SK-N-SH (cell line): ENCODE measurements around the gene AJM1. TPM values are rescaled to one million over a fixed set of nuclear protein-coding genes. Genes with fewer than 3 reads are reported as not detected.
"Not testable (repeated sequence)": the region's sequence is repeated elsewhere in the genome, so short reads cannot be mapped to it uniquely, and the experiment has no call there.

Experiments used
- CTCF ChIA-PET: fragments of 300-600, 350-600 bp; formaldehyde crosslinking; extraction: SDS; loops from one replicate; lab custom pipeline; 2021; lab: Yijun Ruan, JAX
- POLR2A ChIA-PET: fragments of 350-600 bp; sonication (Branson Sonifier 250); formaldehyde crosslinking; extraction: SDS; loops from one replicate; lab custom pipeline; 2020; ENCODE audit warnings: antibody characterized with exemption, inconsistent platforms; lab: Yijun Ruan, JAX
- DNase-seq: peaks from one replicate; pipeline ENCODE4 v3.0.0; 2012
- H2AFZ ChIP-seq: fragments of 200-600 bp; sonication (generic); 2 replicates; pipeline ENCODE4 v1.8.1; 2016; ENCODE audit warnings: antibody characterized with exemption, mild to moderate bottlenecking, low read depth
- H3F3A ChIP-seq: fragments of 200-600 bp; sonication (generic); replicated peaks from 2 replicates; pipeline ENCODE3; 2016; ENCODE audit warnings: antibody characterized with exemption, mild to moderate bottlenecking; ENCODE audit not compliant: insufficient read depth
- H3K27ac ChIP-seq, 2 experiments: fragments of 200-500 bp in 1 of 2; fragments of 200-600 bp in 1 of 2; sonication (Bioruptor generic) in 1 of 2; sonication (generic), shearing (Covaris generic) in 1 of 2; 2 replicates each; pipeline versions ENCODE4 v1.5.1 to v1.6.1; 2014 to 2016; ENCODE audit warnings: low read depth in 2 of 2, inconsistent platforms in 1 of 2, low read length in 1 of 2, mild to moderate bottlenecking in 1 of 2, mixed read lengths in 1 of 2
- H3K27me3 ChIP-seq: fragments of 200-600 bp; sonication (generic), shearing (Covaris generic); 2 replicates; pipeline ENCODE4 v1.6.1; 2016; ENCODE audit warnings: mixed run types; ENCODE audit not compliant: insufficient read depth
- H3K36me3 ChIP-seq, 2 experiments: fragments of 200-500 bp in 1 of 2; fragments of 200-600 bp in 1 of 2; sonication (Bioruptor generic) in 1 of 2; sonication (generic) in 1 of 2; replicated peaks in 1 of 2; 2 replicates each; pipeline versions ENCODE3 to v1.5.1; 2014 to 2016; ENCODE audit warnings: low read length in 1 of 2, mild to moderate bottlenecking in 1 of 2; ENCODE audit not compliant: insufficient read depth in 2 of 2, control insufficient read depth in 1 of 2
- H3K4me1 ChIP-seq, 2 experiments: fragments of 200-500 bp in 1 of 2; fragments of 200-600 bp in 1 of 2; sonication (Bioruptor generic) in 1 of 2; sonication (generic), shearing (Covaris generic) in 1 of 2; 2 replicates each; pipeline versions ENCODE4 v1.5.1 to v1.6.1; 2014 to 2016; ENCODE audit warnings: low read depth in 1 of 2, low read length in 1 of 2, mixed run types in 1 of 2; ENCODE audit not compliant: insufficient read depth in 2 of 2, control insufficient read depth in 1 of 2
- H3K4me2 ChIP-seq: fragments of 200-600 bp; sonication (generic), shearing (Covaris generic); 2 replicates; pipeline ENCODE4 v1.6.1; 2017; ENCODE audit warnings: mixed run types
- H3K4me3 ChIP-seq, 2 experiments: fragments of 200-500 bp in 1 of 2; fragments of 200-600 bp in 1 of 2; sonication (Bioruptor generic) in 1 of 2; sonication (generic), shearing (Covaris generic) in 1 of 2; 2 replicates each; pipeline versions ENCODE4 v1.5.1 to v1.8.1; 2014 to 2016; ENCODE audit warnings: low read depth in 2 of 2, inconsistent platforms in 1 of 2, low read length in 1 of 2, mild to moderate bottlenecking in 1 of 2, mixed read lengths in 1 of 2, moderate library complexity in 1 of 2
- H3K79me2 ChIP-seq: fragments of 200-600 bp; sonication (generic); 2 replicates; pipeline ENCODE4 v1.8.1; 2017; ENCODE audit warnings: mild to moderate bottlenecking; ENCODE audit not compliant: insufficient read depth
- H3K9ac ChIP-seq: fragments of 200-600 bp; sonication (generic); 2 replicates; pipeline ENCODE4 v1.6.1; 2017; ENCODE audit warnings: mixed run types
- H3K9me2 ChIP-seq: fragments of 200-600 bp; sonication (generic); 2 replicates; pipeline ENCODE4 v1.6.1; 2017; ENCODE audit warnings: mixed run types
- H3K9me3 ChIP-seq: fragments of 200-600 bp; sonication (generic); 2 replicates; pipeline ENCODE4 v1.6.1; 2017; ENCODE audit warnings: mixed run types, mild to moderate bottlenecking, moderate library complexity
- H4K20me1 ChIP-seq: fragments of 200-600 bp; sonication (generic); 2 replicates; pipeline ENCODE4 v1.6.1; 2017; ENCODE audit warnings: mild to moderate bottlenecking, mixed run types; ENCODE audit not compliant: insufficient read depth
- CHD2 ChIP-seq: fragments of 150-350 bp; IDR thresholded peaks from 2 replicates; pipeline ENCODE4 v1.6.1; 2018; ENCODE audit warnings: low read length; ENCODE audit not compliant: partially characterized antibody
- ELF1 ChIP-seq: IDR thresholded peaks from 2 replicates; pipeline ENCODE4 v1.4.0; 2012
- EP300 ChIP-seq, 2 experiments: IDR thresholded peaks; 2 replicates each; pipeline versions ENCODE4 v1.4.0 to v1.6.1; 2012; ENCODE audit warnings: borderline replicate concordance in 1 of 2, low read depth in 1 of 2, low read length in 1 of 2
- FOSL2 ChIP-seq: IDR thresholded peaks from 2 replicates; pipeline ENCODE4 v1.4.0; 2012; ENCODE audit warnings: low read depth, mild to moderate bottlenecking, moderate library complexity, borderline replicate concordance
- FOXJ3 ChIP-seq: sonication (generic); formaldehyde crosslinking; IDR thresholded peaks from 2 replicates; pipeline ENCODE4 v1.5.1; 2020; ENCODE audit warnings: mild to moderate bottlenecking, missing genetic modification reagents
- GATA2 ChIP-seq: sonication (generic); formaldehyde crosslinking; IDR thresholded peaks from 2 replicates; pipeline ENCODE4 v1.5.0; 2020; ENCODE audit warnings: mild to moderate bottlenecking, missing genetic modification reagents
- JUND ChIP-seq: IDR thresholded peaks from 2 replicates; pipeline ENCODE4 v1.4.0; 2012
- MXI1 ChIP-seq: IDR thresholded peaks from 2 replicates; pipeline ENCODE4 v1.6.1; 2012; ENCODE audit warnings: mild to moderate bottlenecking, low read depth, low read length, improper control_type of control experiment
- NFIC ChIP-seq: IDR thresholded peaks from 2 replicates; pipeline ENCODE4 v1.4.0; 2012; ENCODE audit warnings: borderline replicate concordance
- NRF1 ChIP-seq: IDR thresholded peaks from 2 replicates; pipeline ENCODE4 v1.6.1; 2012; ENCODE audit warnings: low read depth, mild to moderate bottlenecking, low read length
- REST ChIP-seq: IDR thresholded peaks from 2 replicates; pipeline ENCODE4 v1.6.1; 2012; ENCODE audit warnings: mild to moderate bottlenecking, low read depth, low read length, moderate library complexity
- RXRA ChIP-seq: IDR thresholded peaks from 2 replicates; pipeline ENCODE4 v1.4.0; 2012; ENCODE audit warnings: low read depth, mild to moderate bottlenecking, borderline replicate concordance
- SIN3A ChIP-seq: IDR thresholded peaks from 2 replicates; pipeline ENCODE4 v1.6.1; 2012; ENCODE audit warnings: low read depth, mild to moderate bottlenecking, low read length, moderate library complexity, borderline replicate concordance
- SMC3 ChIP-seq: IDR thresholded peaks from 2 replicates; pipeline ENCODE4 v1.6.1; 2012; ENCODE audit warnings: low read depth, low read length, improper control_type of control experiment
- TAF1 ChIP-seq: IDR thresholded peaks from 2 replicates; pipeline ENCODE4 v1.6.1; 2012; ENCODE audit warnings: low read depth, mild to moderate bottlenecking, low read length, moderate library complexity, borderline replicate concordance
- TEAD4 ChIP-seq: IDR thresholded peaks from 2 replicates; pipeline ENCODE4 v1.4.0; 2012; ENCODE audit warnings: mild to moderate bottlenecking, borderline replicate concordance; ENCODE audit not compliant: insufficient read depth
- YY1 ChIP-seq: IDR thresholded peaks from 2 replicates; pipeline ENCODE4 v1.4.0; 2012; ENCODE audit warnings: low read depth, mild to moderate bottlenecking
- WGBS: methylation state at CpG from one replicate; pipeline ENCODE4 v1.1.6; 2017; ENCODE audit warnings: low lambda C conversion rate; 5-methylcytosine and 5-hydroxymethylcytosine counted together
- polyA plus RNA-seq, 3 experiments: library from polyadenylated mRNA; depleted of rRNA; stranded (reverse); fragments of >200 nt; gene quantifications; 2 replicates each; pipeline ENCODE4 v1.2.3, GENCODE V29; 2012

AJM1 gene
- polyA plus RNA-seq, 1 of the 3 experiments (the other 2 are of a cell fraction) = 2.4 TPM

- H3K79me2 ChIP-seq = peaks cover 11% of the 10 kb centered on the region
- ChIA-PET POLR2A (no interaction called here), CTCF (interaction anchor here (0.7 to 1.7 kb wide), 4 partner anchors 37 to 239 kb away, joined by 3 to 8 read pairs (median 4); partner anchors contain the start of gene AJM1)
- H3K9me2 ChIP-seq = no peaks in the 10 kb centered on the region
- H3K9me3 ChIP-seq = no peaks in the 10 kb centered on the region
- H3F3A ChIP-seq = peaks cover 14% of the 10 kb centered on the region
- H3K27ac ChIP-seq = peak within 1 kb of the TSS in 1 of 2 experiments; percentile 91; a peak in 2 of 4 replicates
- H3K4me1 ChIP-seq = peaks cover 5 to 54% of the 10 kb centered on the region in 2 experiments; a peak in 2 of 4 replicates
- peaks cover 5% of the 10 kb centered on the region; the same call in 1 of the 2 replicates for H4K20me1 ChIP-seq
- no peak within 1 kb of the TSS for H3K4me3 ChIP-seq
- H3K4me2 ChIP-seq = no peak within 1 kb of the TSS
- TF ChIP-seq TAF1 (no peak), RXRA (no peak), FOXJ3 (CRISPR knock-in tag) (no peak)
- no peak for DNase-seq
- 71% methylated on average over 4 of the region's 5 CpGs for WGBS
- H3K36me3 ChIP-seq = peaks cover 0 to 9% of the 10 kb centered on the region in 2 experiments
- H2AFZ ChIP-seq = no peak within 1 kb of the TSS
- H3K27me3 ChIP-seq = no peaks in the 10 kb centered on the region
- H3K9ac ChIP-seq = no peak within 1 kb of the TSS
These were observed 46.0 kb upstream of the AJM1 start, which contains the start of gene CCDC183 for GRCh38 chr9:136796238-136796774. CCDC183 (plus strand) TSS chr9:136796338; CDS start chr9:136796398, 60 bp downstream.

GRCh38 chr9:136796775-136797347, 45.4 kb upstream of the AJM1 start:
- peak; percentile 53; the same call in 1 of the 2 replicates for TF ChIP-seq MXI1
- TF ChIP-seq GATA2 = peak; percentile 60
- Histone ChIP-seq H3K4me1 (peaks cover 5 to 51% of the 10 kb centered on the region in 2 experiments; a peak in 2 of 4 replicates), H3K27ac (peak overlapping the region in 1 of 2 experiments; percentile 91; a peak in 2 of 4 replicates), H3F3A (peaks cover 14% of the 10 kb centered on the region)
- DNase-seq, H3K9me2 ChIP-seq, H3K9ac ChIP-seq, H3K4me3 ChIP-seq, POLR2A ChIA-PET, H3K36me3 ChIP-seq, H2AFZ ChIP-seq, H4K20me1 ChIP-seq, H3K4me2 ChIP-seq, H3K79me2 ChIP-seq, H3K27me3 ChIP-seq, H3K9me3 ChIP-seq: not testable (repeated sequence)
- WGBS = 25% methylated on average over 9 of the region's 10 CpGs
- CTCF ChIA-PET = interaction anchor here (1.2 to 1.7 kb wide), 2 partner anchors 37 to 47 kb away, joined by 3 to 4 read pairs; no protein-coding TSS in a partner anchor

GRCh38 chr9:136798708-136799078, 43.6 kb upstream of the AJM1 start:
- H3K9ac ChIP-seq = no peak overlapping the region
- H3K36me3 ChIP-seq = no peaks in the 10 kb centered on the region
- no peak overlapping the region for H3K4me3 ChIP-seq
- H3K4me1 ChIP-seq = peaks cover 5 to 40% of the 10 kb centered on the region in 2 experiments; a peak in 2 of 4 replicates
- POLR2A ChIA-PET = interaction anchor here (1.1 to 1.2 kb wide), 2 partner anchors 9 to 10 kb away, joined by 3 read pairs; partner anchors contain the start of gene RABL6
- no peaks in the 10 kb centered on the region for H3K9me3 ChIP-seq
- no peaks in the 10 kb centered on the region for H3K27me3 ChIP-seq
- no peaks in the 10 kb centered on the region for H3K9me2 ChIP-seq
- H2AFZ ChIP-seq = no peak overlapping the region
- no peaks in the 10 kb centered on the region for H3K79me2 ChIP-seq
- peaks cover 14% of the 10 kb centered on the region for H3F3A ChIP-seq
- no peak overlapping the region; a peak in 1 of 4 replicates for H3K27ac ChIP-seq
- CTCF ChIA-PET = interaction anchor here (1.3 to 2.8 kb wide), 4 partner anchors 9 to 40 kb away, joined by 4 to 11 read pairs (median 5); partner anchors contain the start of genes LCN8 and RABL6
- DNase-seq = no peak
- no peaks in the 10 kb centered on the region for H4K20me1 ChIP-seq
- 97% methylated on average over 6 of the region's 6 CpGs for WGBS
- H3K4me2 ChIP-seq = no peak overlapping the region
- no peak for TF ChIP-seq REST
- no peak for TF ChIP-seq TAF1
- no peak for TF ChIP-seq TEAD4
- TF ChIP-seq NRF1 = no peak
- TF ChIP-seq CHD2 = no peak
- TF ChIP-seq YY1 = no peak
- TF ChIP-seq FOXJ3 (CRISPR knock-in tag) = no peak
- TF ChIP-seq NFIC = no peak
- TF ChIP-seq SIN3A = no peak
- TF ChIP-seq ELF1 = no peak
- TF ChIP-seq MXI1 = no peak
- TF ChIP-seq EP300 (IDR thresholded peaks at IDR 0.05; ENCODE audit: borderline replicate concordance in 1 of 2, low read depth in 1 of 2, low read length in 1 of 2) = no peak
- no peak for TF ChIP-seq FOSL2
- TF ChIP-seq SMC3 = no peak
- TF ChIP-seq JUND = no peak
